SH-SY5Y (cell line): ENCODE measurements around the gene ACP1.

Source experiments
- GATA2 ChIP-seq: IDR thresholded peaks from 2 replicates; pipeline ENCODE4 v1.6.1; 2011; ENCODE audit warnings: mild to moderate bottlenecking, low read depth, low read length
- GATA3 ChIP-seq: IDR thresholded peaks from 2 replicates; pipeline ENCODE4 v1.6.1; 2011; ENCODE audit warnings: low read depth, mild to moderate bottlenecking, low read length, moderate library complexity

Gene ACP1

DNA sequence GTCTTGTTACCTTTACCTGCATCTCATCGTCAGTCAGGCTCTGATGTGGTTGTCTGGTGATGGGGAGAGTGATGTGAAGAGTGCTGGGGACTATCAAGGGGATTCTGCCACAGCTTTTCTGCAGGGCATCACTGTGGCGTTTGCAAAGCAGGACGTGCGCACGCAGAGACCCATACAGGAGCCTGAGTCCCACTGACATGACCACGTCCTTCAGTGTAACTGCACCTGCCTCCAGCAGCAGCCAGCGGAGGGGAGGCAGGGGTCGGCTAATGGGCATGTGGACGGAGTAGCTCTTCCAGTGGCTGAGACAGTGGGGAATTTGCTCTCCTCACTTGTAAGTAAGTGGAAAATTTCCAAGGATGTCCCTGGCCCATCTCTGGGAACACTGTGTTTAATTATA is 16.6 kb downstream of the ACP1 start:
- TF ChIP-seq GATA2, result no peak
- no peak for TF ChIP-seq GATA3

DNA sequence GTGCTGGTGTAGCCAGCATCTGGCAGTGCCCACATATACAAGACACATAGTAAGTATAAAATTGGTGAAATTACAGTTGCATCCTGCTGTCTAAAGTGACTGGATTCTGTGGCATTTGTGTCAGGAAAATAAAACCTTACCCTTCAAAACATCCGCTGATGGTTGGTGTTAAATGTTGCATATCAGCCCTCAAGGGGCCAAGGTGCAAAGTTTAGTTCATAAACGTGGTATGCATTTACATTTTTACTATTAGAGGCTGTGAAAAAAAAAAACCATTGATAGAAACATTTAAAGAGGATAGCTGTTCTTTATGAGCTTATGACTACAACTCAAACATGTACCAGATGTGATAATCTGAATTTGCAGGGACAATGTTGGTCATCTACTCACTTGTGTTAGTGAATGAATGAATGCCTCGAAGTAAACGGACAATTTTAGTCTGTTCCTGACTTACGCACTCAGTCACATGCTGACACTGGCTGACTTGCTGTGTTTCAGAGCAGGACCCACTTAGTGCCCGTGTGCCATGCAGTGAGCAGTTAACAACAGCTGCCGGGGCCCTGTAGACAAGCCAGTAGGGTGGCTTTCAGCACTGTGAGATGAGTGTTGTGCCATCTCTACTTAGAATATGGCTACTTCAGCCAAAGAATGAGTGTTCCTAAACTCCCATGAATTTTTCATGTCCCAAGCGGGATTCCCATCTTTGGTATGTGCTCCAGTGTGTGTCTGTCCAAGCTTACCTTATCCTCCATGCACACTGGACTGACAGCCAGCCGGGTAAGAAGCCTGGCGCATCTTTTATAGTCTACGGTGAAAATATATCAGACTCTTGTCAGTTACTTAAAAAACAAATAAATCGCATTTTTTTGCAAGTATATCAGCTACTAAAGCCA is 17.9 kb downstream of the ACP1 start:
- TF ChIP-seq GATA3 (no peak), GATA2 (no peak)

DNA sequence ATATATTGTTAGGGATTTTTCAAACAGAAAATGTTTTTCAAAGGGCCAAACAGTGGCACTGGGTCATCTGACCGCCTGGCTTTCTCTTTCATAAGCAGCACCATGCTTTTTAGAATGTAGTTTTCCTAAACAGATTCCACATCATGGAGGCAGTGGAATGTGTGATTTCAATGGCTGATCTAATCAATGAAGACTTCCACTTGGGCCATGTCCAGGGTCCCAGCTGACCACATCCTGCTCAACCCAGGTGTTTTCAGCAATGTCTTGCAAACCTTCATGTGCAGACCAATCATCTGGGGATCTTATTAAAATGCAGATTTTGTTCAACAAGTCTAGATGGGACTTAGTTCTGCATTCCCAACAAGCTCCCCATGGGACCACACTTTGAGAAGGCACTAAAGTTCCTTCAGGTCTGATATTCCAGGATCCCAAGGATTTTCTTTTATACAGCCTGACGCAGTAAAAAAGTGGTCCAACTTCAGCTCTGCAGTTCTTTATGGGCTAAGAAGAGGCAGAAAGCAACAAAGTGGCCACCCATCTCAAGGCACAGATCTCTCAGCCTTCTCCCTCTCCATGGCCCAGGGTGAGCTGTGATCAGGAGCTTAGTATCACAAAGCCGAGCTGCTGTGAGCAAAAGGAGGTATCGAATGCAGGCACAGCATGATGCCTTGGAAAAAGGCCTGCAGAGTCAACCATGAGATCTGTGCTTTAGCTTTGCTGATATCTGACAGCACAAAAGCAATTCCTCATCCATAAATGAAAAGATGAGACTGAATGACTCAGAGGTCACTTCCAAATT is 19.4 kb downstream of the ACP1 start:
- no peak for TF ChIP-seq GATA3
- no peak for TF ChIP-seq GATA2

DNA sequence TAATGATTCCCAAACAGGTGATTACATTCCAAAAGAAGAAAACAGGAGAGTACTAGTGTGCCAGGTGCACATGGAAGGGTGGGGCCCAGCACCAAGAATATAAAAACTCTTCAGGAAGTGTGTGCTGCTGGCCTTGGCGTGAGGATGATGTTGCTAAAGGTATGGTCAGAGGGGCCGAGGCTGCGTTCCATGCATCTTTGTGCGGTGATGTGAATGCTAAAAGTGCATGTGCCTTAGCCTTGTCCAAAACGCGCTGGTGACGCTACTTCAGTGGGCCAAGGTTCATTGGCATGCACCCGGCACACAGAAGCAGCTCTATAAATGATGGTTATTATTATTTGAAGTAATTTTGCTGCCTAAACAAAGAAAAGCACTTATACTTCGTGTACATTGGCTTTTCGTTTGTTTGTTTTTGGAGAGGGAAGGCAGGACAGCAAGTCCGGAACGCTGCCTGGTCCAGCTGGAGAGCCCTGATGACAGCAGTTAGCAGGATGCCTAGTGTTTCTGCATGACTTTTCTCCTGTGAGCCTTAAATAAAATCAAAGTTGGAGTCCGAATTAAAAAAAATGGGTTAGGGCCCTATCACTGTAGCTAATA is 20.2 kb downstream of the ACP1 start:
- no peak for TF ChIP-seq GATA2
- TF ChIP-seq GATA3, result no peak

DNA sequence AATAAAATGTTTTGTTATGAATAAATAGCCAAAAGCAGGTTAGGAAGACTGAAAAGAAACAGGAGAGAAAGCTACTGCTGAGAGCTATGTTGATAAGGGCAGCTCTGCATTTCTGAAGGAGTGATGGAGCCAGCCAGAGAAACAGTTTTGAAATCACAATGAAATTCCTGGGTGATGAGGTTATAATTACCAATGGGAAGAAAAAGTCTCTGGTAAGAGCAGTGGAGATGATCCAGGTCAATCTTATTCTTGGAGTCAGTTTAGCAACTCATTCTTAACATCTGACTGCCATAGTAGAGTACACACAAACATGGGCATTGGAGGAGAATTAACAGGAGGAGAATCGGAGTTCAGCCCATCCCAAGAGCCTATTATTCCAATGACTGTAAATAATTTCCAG is 20.8 kb downstream of the ACP1 start:
- no peak for TF ChIP-seq GATA3
- no peak for TF ChIP-seq GATA2

DNA sequence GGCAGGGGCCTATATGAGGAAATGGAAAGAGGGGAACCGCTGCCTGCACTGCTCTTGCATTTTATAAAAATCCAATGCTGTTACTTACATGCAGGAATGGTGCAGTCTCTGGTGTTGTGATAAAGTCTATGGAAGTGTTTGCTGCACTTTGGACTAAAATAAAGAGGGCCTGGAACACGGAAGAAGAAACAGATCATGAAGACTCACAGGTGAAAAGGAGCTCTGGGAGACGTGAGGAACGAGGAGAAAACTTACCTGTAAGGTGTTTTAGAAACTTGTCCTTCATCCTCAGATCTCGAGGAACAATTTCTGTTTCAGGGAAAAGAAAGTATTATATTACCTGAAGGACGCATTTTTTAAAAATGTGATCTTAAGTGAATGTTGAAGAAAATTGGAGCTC is 21.3 kb downstream of the ACP1 start:
- TF ChIP-seq GATA2, result no peak
- TF ChIP-seq GATA3, result no peak

DNA sequence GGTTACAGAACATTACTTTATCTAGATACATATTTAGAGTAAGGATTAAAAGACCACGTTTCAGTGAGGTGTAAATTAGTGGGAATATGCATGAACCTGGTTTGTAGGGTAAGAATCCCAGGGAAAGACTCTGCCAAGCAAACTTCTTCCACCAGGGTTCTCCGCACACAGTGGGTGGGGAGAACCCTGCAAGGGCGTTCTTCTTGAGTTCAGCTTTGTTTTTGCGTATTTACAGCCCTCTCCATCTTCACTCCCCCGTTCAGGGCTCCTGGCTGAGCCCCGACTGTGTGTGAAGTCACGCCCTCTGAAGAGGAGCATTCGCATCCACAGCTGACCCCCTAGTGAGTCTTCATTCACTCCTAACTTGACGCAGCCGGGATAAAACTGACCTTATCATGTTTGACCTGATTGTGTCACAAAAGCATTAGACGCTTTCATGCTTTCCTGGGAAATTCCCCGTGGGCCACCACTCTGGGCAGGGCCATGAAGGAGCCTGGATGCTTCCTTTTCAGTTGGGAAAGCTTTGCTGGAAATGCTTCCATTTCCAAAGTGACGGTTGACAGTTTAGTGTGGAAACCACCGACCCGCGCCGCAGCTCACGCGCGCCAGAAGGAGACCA is 22.1 kb downstream of the ACP1 start:
- no peak for TF ChIP-seq GATA3
- no peak for TF ChIP-seq GATA2

DNA sequence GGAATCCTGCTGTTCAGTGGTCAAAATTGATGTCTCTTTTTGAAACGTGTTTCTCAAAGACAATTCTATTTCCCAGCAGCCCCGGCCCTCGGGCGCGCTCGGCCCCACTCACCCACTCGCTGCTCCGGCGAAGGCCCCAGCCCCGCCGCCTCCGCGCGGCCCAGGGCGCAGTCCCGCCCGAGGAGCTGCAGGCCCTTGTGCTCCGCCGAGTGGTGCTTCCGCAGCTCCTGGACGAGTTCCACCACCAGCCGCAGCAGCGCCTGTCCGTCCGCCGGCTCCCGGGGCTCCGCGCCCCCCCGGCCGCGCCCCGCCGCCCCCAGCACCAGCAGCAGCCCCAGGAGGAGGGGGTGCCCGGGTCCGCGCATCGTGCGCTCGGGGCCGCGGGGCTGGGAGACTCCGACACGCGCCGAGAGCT is 22.7 kb downstream of the ACP1 start:
- TF ChIP-seq GATA3 (no peak), GATA2 (no peak)

DNA sequence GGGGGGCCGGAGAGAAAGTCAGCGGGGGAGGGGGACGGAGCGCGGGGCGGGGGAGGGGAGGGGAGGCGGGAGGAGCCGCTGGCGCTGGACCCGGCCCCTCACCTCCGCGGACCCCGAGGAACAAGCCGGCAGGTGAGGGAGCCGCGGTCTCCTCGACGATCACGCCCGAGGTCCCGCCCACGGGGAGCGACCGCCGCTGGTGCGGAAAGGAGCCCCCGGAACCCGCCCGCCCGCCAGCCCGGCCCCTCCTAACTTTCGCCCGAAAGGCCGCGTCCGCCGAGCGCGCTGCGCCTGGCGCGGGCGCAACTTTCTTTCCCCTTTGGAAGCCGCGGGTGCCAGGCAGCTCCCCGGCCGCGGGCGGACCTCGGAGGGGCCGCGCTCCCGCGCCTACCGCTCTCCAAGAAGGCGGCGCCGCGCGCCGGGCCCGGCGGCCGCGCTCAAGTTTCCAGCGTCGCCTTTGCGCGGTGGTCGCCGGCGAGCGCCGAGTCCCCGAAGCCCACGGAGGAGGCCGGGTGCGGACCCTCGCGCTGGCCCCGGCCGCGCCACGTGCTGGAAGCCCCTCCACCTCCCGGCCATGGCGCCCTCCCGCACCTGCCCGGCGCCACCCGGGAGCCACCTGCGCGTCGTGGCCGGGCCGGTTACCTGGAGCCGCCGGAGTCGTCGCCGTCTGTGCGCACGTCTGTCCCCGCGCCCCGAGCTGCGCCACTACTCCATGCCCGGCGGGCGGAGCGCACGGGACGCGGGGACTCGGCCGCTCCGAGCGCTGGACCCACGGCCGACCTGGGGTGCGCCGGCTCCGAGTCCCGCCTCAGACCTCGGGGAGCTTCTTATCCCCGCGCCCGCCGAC is 23.4 kb downstream of the ACP1 start, which contains the start of gene ALKAL2:
ALKAL2 (minus strand) TSS at position 181 of the 847 bp plus-strand sequence. CDS start 256 bp downstream, outside the sequence.
- no peak for TF ChIP-seq GATA3
- TF ChIP-seq GATA2, result no peak

DNA sequence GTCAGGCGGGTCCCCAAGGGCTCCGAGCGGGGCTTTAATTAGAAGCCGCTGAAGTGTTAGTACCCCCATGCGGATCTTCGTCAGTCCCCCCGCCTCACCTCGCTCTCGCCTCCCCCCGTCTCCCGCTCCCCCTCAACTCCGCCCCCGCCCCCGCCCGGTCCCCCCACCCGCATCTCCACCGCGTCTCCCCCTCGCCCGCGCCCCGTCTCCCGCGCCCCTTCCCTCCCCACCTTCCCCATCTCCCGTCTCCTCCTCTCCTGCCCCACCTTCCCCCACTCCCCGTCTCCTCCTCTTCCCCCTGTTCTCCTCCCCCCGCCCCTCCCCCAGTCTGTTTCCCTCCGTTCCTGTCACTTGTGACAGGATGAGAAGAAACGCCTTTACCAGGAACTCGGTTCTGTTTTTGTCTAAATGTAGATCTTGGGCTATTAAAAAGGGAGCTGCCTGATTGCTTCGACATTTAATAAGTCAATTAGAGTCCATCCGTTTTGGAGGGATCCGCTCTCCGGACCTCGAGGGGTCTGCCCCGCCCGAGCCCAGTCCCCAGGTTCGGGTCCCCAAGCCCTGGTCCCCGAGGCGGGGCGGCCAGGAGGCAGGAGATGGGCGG is 24.1 kb downstream of the ACP1 start:
- TF ChIP-seq GATA3 (no peak), GATA2 (no peak)

DNA sequence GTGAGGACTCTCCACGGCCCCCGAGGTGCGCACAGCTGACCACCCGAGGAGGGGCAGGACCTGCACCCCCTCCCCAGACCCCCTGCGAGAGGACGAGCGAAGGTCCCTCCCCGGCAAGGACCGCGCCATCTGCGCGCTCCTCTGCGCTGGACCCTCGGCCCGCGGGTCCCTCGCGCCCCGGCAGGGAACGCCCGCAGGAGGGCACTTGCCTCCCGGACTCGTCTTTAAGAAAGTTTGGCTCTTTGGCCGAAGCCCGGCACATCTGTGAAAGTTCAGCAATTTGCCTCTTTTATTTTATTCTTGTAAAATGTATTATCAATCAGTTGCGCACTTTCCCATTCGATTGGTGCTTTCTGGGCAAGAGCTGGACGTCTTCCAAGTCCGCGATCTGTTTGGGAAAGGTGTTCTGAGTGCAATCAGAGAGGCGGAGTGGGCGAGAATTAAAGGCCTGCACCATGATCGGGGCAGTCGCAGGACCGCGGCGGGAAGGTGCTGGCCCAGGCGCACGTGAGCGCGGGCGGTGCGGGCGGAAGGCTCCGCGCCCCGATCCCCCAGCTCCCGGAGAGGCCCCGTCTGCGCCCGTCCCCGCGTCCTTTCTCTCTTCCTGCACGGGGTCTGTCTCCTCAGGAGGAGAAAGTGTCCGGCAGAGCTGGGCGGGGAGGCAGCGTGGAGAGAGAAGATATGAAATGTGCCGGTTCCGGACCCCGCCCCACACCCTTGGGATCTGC is 24.8 kb downstream of the ACP1 start:
- TF ChIP-seq GATA3 (no peak), GATA2 (no peak)

DNA sequence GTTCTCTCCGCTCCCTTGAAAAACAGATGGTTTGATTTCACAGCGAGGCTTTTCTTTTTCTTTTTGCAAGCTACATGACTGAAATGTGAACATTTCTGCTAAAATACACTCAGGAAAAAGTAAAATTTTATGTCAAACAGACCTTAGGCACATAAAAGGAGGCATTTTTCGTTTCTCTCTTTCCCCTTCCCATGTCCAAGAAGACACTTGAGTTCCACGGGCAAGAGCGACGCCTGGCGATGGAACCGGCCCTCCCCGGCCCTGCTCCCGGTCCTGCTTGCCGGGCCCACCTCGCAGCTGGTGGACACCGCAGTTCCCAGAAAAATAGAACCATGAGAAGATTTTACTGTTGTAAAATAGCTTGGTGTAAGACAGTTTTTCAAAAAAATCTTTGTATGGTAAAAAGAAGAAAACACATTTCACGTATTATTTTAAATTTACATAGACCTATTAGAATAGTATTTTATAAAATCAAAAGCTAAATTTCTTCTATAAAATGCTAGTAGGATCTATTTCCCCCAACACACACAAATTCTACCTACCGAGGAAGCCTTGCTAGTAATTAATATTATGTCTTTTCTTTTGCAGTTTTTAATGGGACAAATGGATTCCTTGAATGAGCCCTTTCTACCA is 25.5 kb downstream of the ACP1 start:
- no peak for TF ChIP-seq GATA3
- no peak for TF ChIP-seq GATA2

DNA sequence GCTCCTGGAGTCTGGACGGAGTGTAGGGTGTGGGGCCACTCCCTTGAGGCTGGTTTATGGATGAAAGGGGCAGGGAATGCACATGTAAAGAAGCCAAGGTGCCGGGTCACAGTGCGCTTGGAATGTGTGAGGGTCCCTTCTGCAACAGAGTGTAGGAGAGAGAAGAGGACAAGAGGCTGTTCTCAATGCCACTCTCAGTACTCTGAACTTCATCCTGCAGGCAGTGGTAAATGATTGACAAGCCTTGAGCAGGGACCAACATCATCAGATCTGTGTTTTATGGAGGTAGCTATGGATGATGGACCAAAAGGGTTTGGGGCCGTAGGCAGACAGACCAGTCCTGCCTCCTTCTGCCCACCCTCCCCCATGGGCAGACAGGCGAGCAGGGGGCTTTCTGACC is 30.3 kb downstream of the ACP1 start:
- no peak for TF ChIP-seq GATA3
- no peak for TF ChIP-seq GATA2
